Panc1 (cell line): Measurements from ENCODE around the gene FUBP1.
A peak's percentile ranks its signal among the peaks of the same experiment; 100 is the strongest.

ENCODE experiments used
- POLR2AphosphoS5 ChIP-seq: IDR thresholded peaks from 2 replicates; pipeline ENCODE4 v1.6.1; 2012; ENCODE audit warnings: mild to moderate bottlenecking, low read depth, low read length, moderate library complexity
- TCF7L2 ChIP-seq: IDR thresholded peaks from 2 replicates; pipeline ENCODE4 v1.6.1; 2011; ENCODE audit warnings: mild to moderate bottlenecking, low read depth, low read length, inconsistent platforms
- TF ChIP-seq, protein P1 (sequence below), 2 experiments: IDR thresholded peaks; 2 replicates each; pipeline ENCODE4 v1.6.1; 2011 to 2012; ENCODE audit warnings: low read depth in 2 of 2, control low read depth in 1 of 2, low read length in 1 of 2, mild to moderate bottlenecking in 1 of 2, moderate library complexity in 1 of 2; ENCODE audit not compliant: insufficient read depth in 1 of 2
- TF ChIP-seq, protein P2 (sequence below): fragments of 450-650 bp; IDR thresholded peaks from 2 replicates; pipeline ENCODE4 v1.5.1; 2017; ENCODE audit warnings: mild to moderate bottlenecking

DNA sequence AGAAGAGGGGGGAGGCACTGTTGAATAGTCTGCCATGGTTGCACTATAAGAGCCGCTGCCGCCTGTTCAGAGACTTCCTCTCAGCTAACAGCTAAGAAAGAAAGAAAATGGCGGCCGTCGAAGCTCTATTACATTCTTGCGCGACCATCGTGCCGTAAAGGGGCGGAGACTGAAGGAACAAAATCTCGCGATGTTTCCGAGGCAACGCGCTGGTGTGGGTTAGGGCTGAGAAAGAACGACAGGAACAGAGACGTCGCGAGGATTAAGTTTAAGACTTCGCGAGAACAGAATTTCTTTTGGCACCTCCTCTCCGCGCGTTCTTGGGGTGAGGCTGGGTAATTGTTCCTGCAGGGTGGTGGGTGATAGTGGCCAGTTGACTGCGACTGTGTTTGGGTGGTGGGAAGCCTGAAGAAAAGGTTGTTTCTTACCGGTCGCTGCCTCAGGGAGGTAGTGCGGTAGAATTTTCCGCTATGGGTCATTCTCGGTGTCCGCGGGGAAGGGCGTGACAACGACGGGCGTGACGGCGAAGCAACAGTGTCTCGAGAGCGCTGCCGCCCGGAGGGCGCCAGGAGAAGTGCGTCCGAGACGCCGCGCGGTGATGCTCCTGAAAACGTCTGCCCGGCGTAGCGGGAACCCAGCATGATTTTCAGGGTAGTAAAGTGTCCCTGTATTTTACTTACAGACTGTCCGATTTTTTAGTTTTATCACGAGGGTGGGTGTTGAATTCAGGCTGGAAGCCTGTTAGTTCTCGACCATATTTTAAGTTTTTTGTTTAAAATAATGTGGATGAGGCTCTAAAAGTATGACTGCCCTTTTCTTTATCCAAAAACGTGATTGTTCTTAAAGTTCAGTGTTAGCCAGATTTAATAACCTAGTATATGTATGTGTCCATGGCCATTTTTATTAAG, at the start of gene FUBP1:
- TF ChIP-seq, protein P1, sequence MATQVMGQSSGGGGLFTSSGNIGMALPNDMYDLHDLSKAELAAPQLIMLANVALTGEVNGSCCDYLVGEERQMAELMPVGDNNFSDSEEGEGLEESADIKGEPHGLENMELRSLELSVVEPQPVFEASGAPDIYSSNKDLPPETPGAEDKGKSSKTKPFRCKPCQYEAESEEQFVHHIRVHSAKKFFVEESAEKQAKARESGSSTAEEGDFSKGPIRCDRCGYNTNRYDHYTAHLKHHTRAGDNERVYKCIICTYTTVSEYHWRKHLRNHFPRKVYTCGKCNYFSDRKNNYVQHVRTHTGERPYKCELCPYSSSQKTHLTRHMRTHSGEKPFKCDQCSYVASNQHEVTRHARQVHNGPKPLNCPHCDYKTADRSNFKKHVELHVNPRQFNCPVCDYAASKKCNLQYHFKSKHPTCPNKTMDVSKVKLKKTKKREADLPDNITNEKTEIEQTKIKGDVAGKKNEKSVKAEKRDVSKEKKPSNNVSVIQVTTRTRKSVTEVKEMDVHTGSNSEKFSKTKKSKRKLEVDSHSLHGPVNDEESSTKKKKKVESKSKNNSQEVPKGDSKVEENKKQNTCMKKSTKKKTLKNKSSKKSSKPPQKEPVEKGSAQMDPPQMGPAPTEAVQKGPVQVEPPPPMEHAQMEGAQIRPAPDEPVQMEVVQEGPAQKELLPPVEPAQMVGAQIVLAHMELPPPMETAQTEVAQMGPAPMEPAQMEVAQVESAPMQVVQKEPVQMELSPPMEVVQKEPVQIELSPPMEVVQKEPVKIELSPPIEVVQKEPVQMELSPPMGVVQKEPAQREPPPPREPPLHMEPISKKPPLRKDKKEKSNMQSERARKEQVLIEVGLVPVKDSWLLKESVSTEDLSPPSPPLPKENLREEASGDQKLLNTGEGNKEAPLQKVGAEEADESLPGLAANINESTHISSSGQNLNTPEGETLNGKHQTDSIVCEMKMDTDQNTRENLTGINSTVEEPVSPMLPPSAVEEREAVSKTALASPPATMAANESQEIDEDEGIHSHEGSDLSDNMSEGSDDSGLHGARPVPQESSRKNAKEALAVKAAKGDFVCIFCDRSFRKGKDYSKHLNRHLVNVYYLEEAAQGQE (IDR thresholded peaks at IDR 0.05; ENCODE audit: insufficient read depth in 1 of 2, low read depth in 2 of 2, low read length in 1 of 2), result peak in 1 of 2 experiments; percentile 30; a peak in 1 of 4 replicates
- TF ChIP-seq, protein P2, sequence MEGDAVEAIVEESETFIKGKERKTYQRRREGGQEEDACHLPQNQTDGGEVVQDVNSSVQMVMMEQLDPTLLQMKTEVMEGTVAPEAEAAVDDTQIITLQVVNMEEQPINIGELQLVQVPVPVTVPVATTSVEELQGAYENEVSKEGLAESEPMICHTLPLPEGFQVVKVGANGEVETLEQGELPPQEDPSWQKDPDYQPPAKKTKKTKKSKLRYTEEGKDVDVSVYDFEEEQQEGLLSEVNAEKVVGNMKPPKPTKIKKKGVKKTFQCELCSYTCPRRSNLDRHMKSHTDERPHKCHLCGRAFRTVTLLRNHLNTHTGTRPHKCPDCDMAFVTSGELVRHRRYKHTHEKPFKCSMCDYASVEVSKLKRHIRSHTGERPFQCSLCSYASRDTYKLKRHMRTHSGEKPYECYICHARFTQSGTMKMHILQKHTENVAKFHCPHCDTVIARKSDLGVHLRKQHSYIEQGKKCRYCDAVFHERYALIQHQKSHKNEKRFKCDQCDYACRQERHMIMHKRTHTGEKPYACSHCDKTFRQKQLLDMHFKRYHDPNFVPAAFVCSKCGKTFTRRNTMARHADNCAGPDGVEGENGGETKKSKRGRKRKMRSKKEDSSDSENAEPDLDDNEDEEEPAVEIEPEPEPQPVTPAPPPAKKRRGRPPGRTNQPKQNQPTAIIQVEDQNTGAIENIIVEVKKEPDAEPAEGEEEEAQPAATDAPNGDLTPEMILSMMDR, result peak; percentile 87
- TF ChIP-seq TCF7L2 (no peak), POLR2AphosphoS5 (peak; percentile 99)
